HPDE6-E6E7 (cell line): Measurements from ENCODE around the gene RIT1.

Experiments
- DNase-seq: peaks from one replicate; pipeline ENCODE4 v3.0.0; 2011; ENCODE audit warnings: missing footprints; ENCODE audit errors: extremely low spot score

RIT1 gene

DNA sequence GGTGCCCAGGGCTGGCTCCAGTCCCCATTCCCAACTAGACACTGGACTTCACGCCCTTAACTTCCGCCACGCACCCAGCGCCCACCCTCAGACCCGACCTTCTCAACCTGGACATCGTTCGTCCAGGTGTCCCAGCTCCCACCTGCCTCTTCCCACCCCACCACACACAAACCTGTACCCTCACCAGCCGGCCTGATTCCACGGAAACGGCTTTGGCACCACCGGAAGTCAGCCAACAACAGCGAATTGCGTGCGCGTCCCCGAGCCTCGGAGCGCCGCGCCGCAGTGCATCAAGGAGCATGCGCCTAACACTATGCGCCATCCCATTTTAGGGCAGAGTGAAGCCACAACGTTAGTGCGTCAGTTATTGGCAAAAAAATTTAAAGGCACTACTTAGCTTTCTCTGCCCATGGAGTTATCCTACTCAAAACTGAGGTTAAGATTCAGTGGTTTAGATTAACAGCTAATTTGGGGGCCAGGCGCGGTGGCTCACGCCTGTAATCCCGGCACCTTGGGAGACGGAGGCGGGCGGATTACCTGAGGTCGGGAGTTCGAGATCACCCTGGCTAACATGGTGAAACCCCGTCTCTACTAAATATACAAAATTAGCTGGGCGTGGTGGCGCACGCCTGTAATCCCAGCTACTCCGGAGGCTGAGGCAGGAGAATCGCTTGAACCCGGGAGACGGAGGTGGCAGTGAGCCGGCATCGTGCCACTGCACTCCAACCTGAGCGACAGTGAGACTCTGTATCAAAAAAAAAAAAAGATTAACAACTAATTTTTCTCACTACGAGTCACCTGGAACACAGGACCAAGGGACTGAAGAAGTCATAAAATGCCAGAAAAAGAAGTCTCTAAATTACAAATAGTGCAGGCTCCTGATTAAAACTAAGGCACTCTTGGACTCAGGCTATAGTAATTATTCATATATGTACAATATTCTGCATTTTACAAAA is 53.9 kb downstream of the RIT1 start, which contains the start of gene GON4L:
GON4L (minus strand) TSS at position 240 of the 956 bp plus-strand sequence. CDS start 3,434 bp downstream, outside the sequence.
- DNase-seq: peak; percentile 86

DNA sequence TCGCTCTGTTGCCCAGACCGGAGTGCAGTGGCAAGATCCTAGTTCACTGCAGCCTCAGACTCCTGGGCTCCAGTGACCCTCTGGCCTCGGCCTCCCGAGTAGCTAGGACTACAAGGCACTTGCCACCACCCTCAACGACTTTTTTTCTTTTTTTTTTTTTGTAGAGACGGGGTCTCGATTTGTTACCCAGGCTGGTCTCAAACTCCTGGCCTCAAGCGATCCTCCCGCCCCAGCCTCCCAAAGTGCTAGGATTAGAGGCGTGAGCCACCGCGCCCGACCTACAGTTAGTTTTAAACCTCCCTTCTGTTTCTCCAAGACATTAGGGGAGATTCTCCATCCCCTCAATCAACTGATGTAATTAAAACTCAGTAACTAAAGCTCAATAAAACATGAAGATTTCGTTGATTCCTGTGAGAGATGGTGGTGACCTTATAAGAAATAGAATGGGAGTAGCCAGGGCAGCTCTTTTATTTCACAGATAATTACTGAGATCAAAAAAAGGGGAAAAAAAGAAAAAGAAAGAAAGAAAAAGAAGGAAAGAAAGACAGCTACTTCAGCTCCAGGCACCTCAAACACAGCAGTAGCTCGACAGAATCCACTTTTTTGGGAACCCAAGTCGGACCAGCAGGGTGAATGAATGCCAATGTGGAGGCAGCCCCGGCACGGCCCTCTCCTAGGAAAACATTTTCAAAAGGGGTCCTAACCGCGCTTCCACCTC is 54.7 kb downstream of the RIT1 start:
- DNase-seq: no peak

GRCh38 chr1:155850345-155850744 is 60.8 kb downstream of the RIT1 start:
- DNase-seq: no peak

- no peak for DNase-seq
Measured at GRCh38 chr1:155847823-155848529, 63.2 kb downstream of the RIT1 start.
